Endothelial cell of umbilical vein (primary cell): Measurements from ENCODE around the gene KCNH4. TPM values are rescaled to one million over a fixed set of nuclear protein-coding genes. Genes with fewer than 3 reads are reported as not detected.
A peak's percentile ranks its signal among the peaks of the same experiment; 100 is the strongest.

ENCODE experiments used
- BruUV-seq: library from RNA; stranded (reverse); fragments of 400-500 nt; replicated peaks from 2 replicates; lab custom pipeline; 2021; lab: Mats Ljungman, UMichigan
- CTCF ChIA-PET: fragments of 300-600, 350-600 bp; sonication (Branson Sonifier 250); formaldehyde crosslinking; loops from one replicate; lab custom pipeline; 2021; ENCODE audit warnings: antibody characterized with exemption, inconsistent platforms; lab: Charles Lee
- POLR2A ChIA-PET: fragments of 300-600, 350-600 bp; sonication (Branson Sonifier 250); formaldehyde crosslinking; loops from one replicate; lab custom pipeline; 2021; ENCODE audit warnings: antibody characterized with exemption, inconsistent platforms; lab: Charles Lee
- DNase-seq: peaks from one replicate; pipeline ENCODE4 v3.0.0-alpha.2; 2011; ENCODE audit warnings: low read depth, low spot score
- FAIRE-seq: peaks from 2 replicates; lab custom pipeline; 2011; peaks lifted over from hg19 to GRCh38; lab: Jason Lieb, UNC
- H2AFZ ChIP-seq: 2 replicates; pipeline ENCODE4 v1.6.0; 2012; ENCODE audit warnings: low read depth, low read length, control low read depth, inconsistent platforms
- H3K27ac ChIP-seq: 2 replicates; pipeline ENCODE4 v1.5.1; 2011; ENCODE audit warnings: low read depth, mild to moderate bottlenecking, control low read depth, low read length, moderate library complexity; ENCODE audit not compliant: insufficient read depth
- H3K27me3 ChIP-seq, 2 experiments: 2 replicates each; pipeline versions ENCODE4 v1.6.0 to v1.6.1; 2011; ENCODE audit warnings: low read length in 2 of 2, mixed read lengths in 1 of 2; ENCODE audit not compliant: control insufficient read depth in 2 of 2, insufficient read depth in 2 of 2
- H3K36me3 ChIP-seq, 2 experiments: 2 replicates in 1 of 2; 3 replicates in 1 of 2; pipeline ENCODE4 v1.5.1; 2011; ENCODE audit warnings: low read length in 2 of 2, mild to moderate bottlenecking in 1 of 2, moderate library complexity in 1 of 2; ENCODE audit not compliant: control insufficient read depth in 2 of 2, insufficient read depth in 2 of 2; ENCODE audit errors: extremely low read depth in 1 of 2
- H3K4me1 ChIP-seq: 3 replicates; pipeline ENCODE4 v1.5.1; 2011; ENCODE audit warnings: mild to moderate bottlenecking, low read length; ENCODE audit not compliant: control insufficient read depth, insufficient read depth; ENCODE audit errors: extremely low read depth
- H3K4me2 ChIP-seq: 2 replicates; pipeline ENCODE4 v1.6.1; 2011; ENCODE audit warnings: low read length, control low read depth, mixed read lengths; ENCODE audit not compliant: insufficient read depth
- H3K4me3 ChIP-seq, 3 experiments: fragments of 200-600 bp in 1 of 3; sonication (generic), shearing (Covaris generic) in 1 of 3; replicated peaks in 1 of 3; 2 replicates each; pipeline ENCODE4 v1.5.1; 2011 to 2016; ENCODE audit warnings: control low read depth in 3 of 3, low read length in 3 of 3, mild to moderate bottlenecking in 2 of 3, inconsistent platforms in 1 of 3, low read depth in 1 of 3, moderate library complexity in 1 of 3; ENCODE audit not compliant: insufficient read depth in 1 of 3
- H3K79me2 ChIP-seq: 2 replicates; pipeline ENCODE4 v1.6.0; 2012; ENCODE audit warnings: low read length, inconsistent platforms; ENCODE audit not compliant: control insufficient read depth, insufficient read depth
- H3K9ac ChIP-seq: replicated peaks from 2 replicates; pipeline ENCODE3; 2011; ENCODE audit warnings: low read length, control low read depth; ENCODE audit not compliant: insufficient read depth; ENCODE audit errors: extremely low read depth
- H3K9me1 ChIP-seq: replicated peaks from 3 replicates; pipeline ENCODE4 v1.6.0; 2011; ENCODE audit warnings: mild to moderate bottlenecking, low read length; ENCODE audit not compliant: control insufficient read depth, insufficient read depth; ENCODE audit errors: extremely low read depth
- H3K9me3 ChIP-seq: replicated peaks from 2 replicates; pipeline ENCODE4 v1.5.1; 2012; ENCODE audit warnings: low read length, inconsistent platforms; ENCODE audit not compliant: control insufficient read depth, insufficient read depth
- H4K20me1 ChIP-seq: replicated peaks from 2 replicates; pipeline ENCODE3; 2011; ENCODE audit warnings: mild to moderate bottlenecking, low read length; ENCODE audit not compliant: control insufficient read depth, insufficient read depth; ENCODE audit errors: extremely low read depth
- CTCF ChIP-seq, 2 donors: IDR thresholded peaks; 1 replicate in 1 of 2; 2 replicates in 1 of 2; pipeline ENCODE4 v1.5.1; 2011; ENCODE audit warnings: low read length in 2 of 2, mild to moderate bottlenecking in 2 of 2, moderate library complexity in 2 of 2, control low read depth in 1 of 2, inconsistent platforms in 1 of 2, low read depth in 1 of 2; ENCODE audit not compliant: insufficient read depth in 1 of 2; ENCODE audit errors: extremely low read depth in 1 of 2
- EZH2 ChIP-seq: IDR thresholded peaks from 2 replicates; pipeline ENCODE4 v1.6.1; 2012; ENCODE audit warnings: borderline replicate concordance, low read depth, mild to moderate bottlenecking, moderate library complexity, low read length, inconsistent platforms; ENCODE audit not compliant: severe bottlenecking
- FOS ChIP-seq: IDR thresholded peaks from 2 replicates; pipeline ENCODE4 v1.6.1; 2011; ENCODE audit warnings: mild to moderate bottlenecking, low read length, moderate library complexity, borderline replicate concordance; ENCODE audit not compliant: insufficient read depth
- GATA2 ChIP-seq: IDR thresholded peaks from 2 replicates; pipeline ENCODE4 v1.7.0; 2011; ENCODE audit warnings: low read depth, mild to moderate bottlenecking, moderate library complexity, mixed read lengths, low read length; ENCODE audit not compliant: insufficient read length, insufficient read depth
- JUN ChIP-seq: IDR thresholded peaks from 2 replicates; pipeline ENCODE4 v1.6.1; 2011; ENCODE audit warnings: borderline replicate concordance, low read depth; ENCODE audit not compliant: insufficient read length, insufficient read depth
- MAX ChIP-seq: IDR thresholded peaks from 2 replicates; pipeline ENCODE4 v1.6.1; 2011; ENCODE audit not compliant: insufficient read depth, insufficient read length
- MYC ChIP-seq: IDR thresholded peaks from one replicate; pipeline ENCODE4 v1.6.1; 2011; ENCODE audit warnings: mild to moderate bottlenecking, low read depth, low read length
- POLR2A ChIP-seq: IDR thresholded peaks from 2 replicates; pipeline ENCODE4 v1.6.1; 2012; ENCODE audit warnings: low read depth, mild to moderate bottlenecking, control low read depth, low read length
- POLR2AphosphoS5 ChIP-seq: IDR thresholded peaks from 2 replicates; pipeline ENCODE4 v1.6.1; 2012; ENCODE audit warnings: low read depth, mild to moderate bottlenecking, control low read depth, low read length, moderate library complexity; ENCODE audit not compliant: insufficient read depth
- dilution Hi-C: fragments of 300-500 bp; cut with MboI; formaldehyde crosslinking; loops from one replicate; pipeline ENCODE4 v1.15.0; 2019; ENCODE audit warnings: low sequenced_read_pairs; ENCODE audit not compliant: extremely low pct_ligation_motif_present
- intact Hi-C: fragments of 100-400 bp; cut with micrococcal nuclease; formaldehyde crosslinking; loops from one replicate; pipeline ENCODE4 v1.10.0; 2022
- polyA plus RNA-seq, 4 experiments: library from polyadenylated mRNA; depleted of rRNA in 3 of 4; stranded (reverse) in 3 of 4; unstranded in 1 of 4; fragments of >200 nt; gene quantifications; 2 replicates each; pipeline versions ENCODE4 v1.2.1 to v1.2.3, GENCODE V29; 2011 to 2012; ENCODE audit warnings: missing spikeins in 1 of 4
- total RNA-seq: library from RNA; stranded (reverse); gene quantifications from 2 replicates; pipeline ENCODE4 v1.2.3, GENCODE V29; 2021

The KCNH4 gene
- total and polyA plus RNA-seq, 2 donors (not counting 3 experiments of a cell fraction or from before 2014, with no cell fraction given) = 0.11 TPM

- Histone ChIP-seq H3K9ac (no peak overlapping the region), H3K27me3 (no peaks in the 10 kb centered on the region), H3K4me1 (no peaks in the 10 kb centered on the region), H3K9me3 (no peaks in the 10 kb centered on the region), H3K4me3 (no peak overlapping the region), H4K20me1 (no peaks in the 10 kb centered on the region), H3K79me2 (no peaks in the 10 kb centered on the region), H3K4me2 (no peak overlapping the region), H3K9me1 (no peaks in the 10 kb centered on the region), H3K27ac (no peak overlapping the region), H2AFZ (no peak overlapping the region), H3K36me3 (peaks cover 7 to 20% of the 10 kb centered on the region in 2 experiments)
- TF ChIP-seq CTCF (IDR thresholded peaks at IDR 0.05; ENCODE audit: extremely low read depth in 1 of 2, insufficient read depth in 1 of 2, low read depth in 1 of 2, low read length in 2 of 2) (no peak), GATA2 (no peak), MAX (no peak), EZH2 (no peak), FOS (no peak), JUN (no peak), POLR2A (no peak), POLR2AphosphoS5 (no peak), MYC (no peak)
- ChIA-PET CTCF (interaction anchor here (1.4 to 3.2 kb wide), 2 partner anchors 17 to 22 kb away, joined by 3 to 11 read pairs; no protein-coding TSS in a partner anchor), POLR2A (no interaction called here)
- intact Hi-C loops = no loop called here
- DNase-seq (no peak), FAIRE-seq (no peak)
- dilution Hi-C loops = no loop called here
- TSS peak; percentile 47 for BruUV-seq
These were observed 19.9 kb upstream of the KCNH4 start for GRCh38 chr17:42200706-42201457.
